A549 (cell line): ENCODE measurements around the gene PRCD. TPM values are rescaled to one million over a fixed set of nuclear protein-coding genes. Genes with fewer than 3 reads are reported as not detected.
A peak's percentile ranks its signal among the peaks of the same experiment; 100 is the strongest.

Experiments used
- ATAC-seq, 2 experiments: fragments of 200-7000 bp in 1 of 2; fragments of >200 bp in 1 of 2; cut with Nextera tagmentation in 1 of 2; cut with Tn5 transposase in 1 of 2; 3 replicates each; pipeline versions ENCODE4 v1.8.0 to v1.9.1; 2018 to 2020; ENCODE audit warnings: mild to moderate bottlenecking in 1 of 2, moderate library complexity in 1 of 2
- CTCF ChIA-PET: fragments of 300-600 bp; sonication (Branson Sonifier 250); formaldehyde crosslinking; extraction: SDS; loops from one replicate; lab custom pipeline; 2021; ENCODE audit warnings: antibody characterized with exemption, inconsistent platforms; lab: Yijun Ruan, JAX
- POLR2A ChIA-PET: fragments of 350-600 bp; formaldehyde crosslinking; extraction: SDS; loops from one replicate; lab custom pipeline; 2021; ENCODE audit warnings: antibody characterized with exemption, inconsistent platforms; lab: Yijun Ruan, JAX
- DNase-seq, 2 experiments: peaks; one replicate each; pipeline versions ENCODE4 v3.0.0 to v3.0.0-alpha.2; 2011 to 2016; ENCODE audit warnings: low read depth in 1 of 2, low spot score in 1 of 2
- FAIRE-seq: peaks from 2 replicates; lab custom pipeline; 2011; peaks lifted over from hg19 to GRCh38; lab: Jason Lieb, UNC
- H3K27ac ChIP-seq, 2 experiments: fragments of >200 bp; sonication (Bioruptor Twin); formaldehyde crosslinking; 3 replicates each; pipeline ENCODE4 v1.5.1; 2016 to 2017
- H3K4me1 ChIP-seq: fragments of >200 bp; sonication (Bioruptor Twin); formaldehyde crosslinking; 3 replicates; pipeline ENCODE4 v1.6.1; 2016
- H3K4me2 ChIP-seq: fragments of >200 bp; sonication (Bioruptor Twin); formaldehyde crosslinking; 3 replicates; pipeline ENCODE4 v1.6.1; 2016
- H3K4me3 ChIP-seq: fragments of >200 bp; sonication (Bioruptor Twin); formaldehyde crosslinking; 3 replicates; pipeline ENCODE4 v1.5.1; 2016
- H3K9me3 ChIP-seq: fragments of >200 bp; sonication (Bioruptor Twin); formaldehyde crosslinking; 3 replicates; pipeline ENCODE4 v1.6.1; 2016
- BHLHE40 ChIP-seq: IDR thresholded peaks from 2 replicates; pipeline ENCODE4 v1.6.1; 2012; ENCODE audit warnings: low read depth, low read length, inconsistent platforms
- CBX8 ChIP-seq: fragments of 200-600 bp; sonication (generic); IDR thresholded peaks from 2 replicates; pipeline ENCODE4 v1.6.1; 2016
- CEBPB ChIP-seq, 2 experiments: fragments of >200 bp in 1 of 2; sonication (Bioruptor Twin) in 1 of 2; formaldehyde crosslinking in 1 of 2; IDR thresholded peaks; 2 replicates each; pipeline ENCODE4 v1.6.1; 2012 to 2016
- CHD2 ChIP-seq: fragments of 150-350 bp; IDR thresholded peaks from 2 replicates; pipeline ENCODE4 v1.6.1; 2014; ENCODE audit warnings: low read length; ENCODE audit not compliant: partially characterized antibody
- E2F6 ChIP-seq: IDR thresholded peaks from 2 replicates; pipeline ENCODE4 v1.6.1; 2012; ENCODE audit warnings: low read depth, borderline replicate concordance
- ESRRA ChIP-seq: fragments of 150-350 bp; IDR thresholded peaks from 2 replicates; pipeline ENCODE4 v1.6.1; 2014; ENCODE audit warnings: mild to moderate bottlenecking, low read length, borderline replicate concordance
- FOSB ChIP-seq: fragments of 250-450 bp; sonication (Bioruptor Pico); IDR thresholded peaks from 2 replicates; pipeline ENCODE4 v1.5.0; 2020; ENCODE audit warnings: mild to moderate bottlenecking, moderate library complexity
- HOXB13 ChIP-seq: fragments of 250-450 bp; sonication (Bioruptor Pico); IDR thresholded peaks from 2 replicates; pipeline ENCODE4 v1.5.0; 2020; ENCODE audit warnings: low read depth, mild to moderate bottlenecking, moderate library complexity
- HOXB5 ChIP-seq: fragments of 250-450 bp; sonication (Bioruptor Pico); IDR thresholded peaks from 2 replicates; pipeline ENCODE4 v1.5.0; 2020; ENCODE audit warnings: mild to moderate bottlenecking, moderate library complexity
- JUN ChIP-seq, 2 experiments: fragments of >200 bp; sonication (Bioruptor Twin); formaldehyde crosslinking; IDR thresholded peaks; 2 replicates in 1 of 2; 3 replicates in 1 of 2; pipeline ENCODE4 v1.6.1; 2016 to 2017
- MAFK ChIP-seq: fragments of 450-650 bp; IDR thresholded peaks from 2 replicates; pipeline ENCODE4 v1.6.1; 2014; ENCODE audit not compliant: partially characterized antibody
- MAX ChIP-seq: IDR thresholded peaks from 2 replicates; pipeline ENCODE4 v1.6.1; 2012
- MAZ ChIP-seq: fragments of 150-350 bp; IDR thresholded peaks from 2 replicates; pipeline ENCODE4 v1.6.1; 2014; ENCODE audit warnings: antibody characterized with exemption, low read depth, low read length, borderline replicate concordance
- NFE2L2 ChIP-seq: fragments of 150-350 bp; conservative IDR thresholded peaks from 2 replicates; pipeline ENCODE4 v1.6.1; 2014; ENCODE audit warnings: low read length
- NR3C1 ChIP-seq: fragments of >200 bp; sonication (Bioruptor Twin); formaldehyde crosslinking; IDR thresholded peaks from 3 replicates; pipeline ENCODE4 v1.6.1; 2017
- PBX3 ChIP-seq: IDR thresholded peaks from 2 replicates; pipeline ENCODE4 v1.6.1; 2012
- RCOR1 ChIP-seq: fragments of 150-350 bp; IDR thresholded peaks from 2 replicates; pipeline ENCODE4 v1.6.1; 2014; ENCODE audit warnings: antibody characterized with exemption, low read length, low read depth
- whole genome bisulfite sequencing: methylation state at CpG from one replicate; pipeline ENCODE4 v1.1.6; 2017; ENCODE audit errors: missing lambda C conversion rate; 5-methylcytosine and 5-hydroxymethylcytosine counted together
- polyA plus RNA-seq, 4 experiments: library from polyadenylated mRNA; depleted of rRNA in 3 of 4; stranded (reverse); fragments of >200 nt; fragmentation: RNase III in 1 of 4; extraction: RNeasy Plus Mini Kit Qiagen cat#74134 plus additional on column Dnase treatment in 1 of 4; gene quantifications; 2 replicates in 3 of 4; 3 replicates in 1 of 4; pipeline ENCODE4 v1.2.3, GENCODE V29; 2011 to 2017
- TF ChIP-seq, protein P1 (sequence below): fragments of 150-350 bp; IDR thresholded peaks from 2 replicates; pipeline ENCODE4 v1.6.1; 2014; ENCODE audit warnings: low read depth, mild to moderate bottlenecking, low read length
- TF ChIP-seq, protein P2 (sequence below): fragments of >200 bp; sonication (Bioruptor Twin); formaldehyde crosslinking; IDR thresholded peaks from 3 replicates; pipeline ENCODE4 v1.6.1; 2016
- TF ChIP-seq, protein P3 (sequence below): fragments of 200-600 bp; sonication (generic); IDR thresholded peaks from 2 replicates; pipeline ENCODE4 v1.6.1; 2016; ENCODE audit warnings: antibody characterized with exemption, mild to moderate bottlenecking, moderate library complexity

PRCD gene
- polyA plus RNA-seq, 2 of the 4 experiments (the other 2 are of a cell fraction), result not detected

GRCh38 chr17:76544546-76545365, 4.9 kb downstream of the PRCD start:
- WGBS, result 71% methylated on average over 24 of the region's 24 CpGs
- TF ChIP-seq ESRRA (no peak), CEBPB (IDR thresholded peaks at IDR 0.05) (no peak), NR3C1 (no peak), CHD2 (no peak), E2F6 (no peak), MAX (no peak), FOSB (CRISPR knock-in tag) (no peak), CBX8 (no peak), HOXB13 (CRISPR knock-in tag) (no peak), HOXB5 (no peak), RCOR1 (no peak), MAZ (no peak), MAFK (no peak), NFE2L2 (no peak), PBX3 (no peak), BHLHE40 (no peak), JUN (IDR thresholded peaks at IDR 0.05) (no peak)
- TF ChIP-seq, protein P1, sequence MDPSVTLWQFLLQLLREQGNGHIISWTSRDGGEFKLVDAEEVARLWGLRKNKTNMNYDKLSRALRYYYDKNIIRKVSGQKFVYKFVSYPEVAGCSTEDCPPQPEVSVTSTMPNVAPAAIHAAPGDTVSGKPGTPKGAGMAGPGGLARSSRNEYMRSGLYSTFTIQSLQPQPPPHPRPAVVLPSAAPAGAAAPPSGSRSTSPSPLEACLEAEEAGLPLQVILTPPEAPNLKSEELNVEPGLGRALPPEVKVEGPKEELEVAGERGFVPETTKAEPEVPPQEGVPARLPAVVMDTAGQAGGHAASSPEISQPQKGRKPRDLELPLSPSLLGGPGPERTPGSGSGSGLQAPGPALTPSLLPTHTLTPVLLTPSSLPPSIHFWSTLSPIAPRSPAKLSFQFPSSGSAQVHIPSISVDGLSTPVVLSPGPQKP, result no peak
- TF ChIP-seq, protein P2, sequence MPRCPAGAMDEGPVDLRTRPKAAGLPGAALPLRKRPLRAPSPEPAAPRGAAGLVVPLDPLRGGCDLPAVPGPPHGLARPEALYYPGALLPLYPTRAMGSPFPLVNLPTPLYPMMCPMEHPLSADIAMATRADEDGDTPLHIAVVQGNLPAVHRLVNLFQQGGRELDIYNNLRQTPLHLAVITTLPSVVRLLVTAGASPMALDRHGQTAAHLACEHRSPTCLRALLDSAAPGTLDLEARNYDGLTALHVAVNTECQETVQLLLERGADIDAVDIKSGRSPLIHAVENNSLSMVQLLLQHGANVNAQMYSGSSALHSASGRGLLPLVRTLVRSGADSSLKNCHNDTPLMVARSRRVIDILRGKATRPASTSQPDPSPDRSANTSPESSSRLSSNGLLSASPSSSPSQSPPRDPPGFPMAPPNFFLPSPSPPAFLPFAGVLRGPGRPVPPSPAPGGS, result no peak
- TF ChIP-seq, protein P3, sequence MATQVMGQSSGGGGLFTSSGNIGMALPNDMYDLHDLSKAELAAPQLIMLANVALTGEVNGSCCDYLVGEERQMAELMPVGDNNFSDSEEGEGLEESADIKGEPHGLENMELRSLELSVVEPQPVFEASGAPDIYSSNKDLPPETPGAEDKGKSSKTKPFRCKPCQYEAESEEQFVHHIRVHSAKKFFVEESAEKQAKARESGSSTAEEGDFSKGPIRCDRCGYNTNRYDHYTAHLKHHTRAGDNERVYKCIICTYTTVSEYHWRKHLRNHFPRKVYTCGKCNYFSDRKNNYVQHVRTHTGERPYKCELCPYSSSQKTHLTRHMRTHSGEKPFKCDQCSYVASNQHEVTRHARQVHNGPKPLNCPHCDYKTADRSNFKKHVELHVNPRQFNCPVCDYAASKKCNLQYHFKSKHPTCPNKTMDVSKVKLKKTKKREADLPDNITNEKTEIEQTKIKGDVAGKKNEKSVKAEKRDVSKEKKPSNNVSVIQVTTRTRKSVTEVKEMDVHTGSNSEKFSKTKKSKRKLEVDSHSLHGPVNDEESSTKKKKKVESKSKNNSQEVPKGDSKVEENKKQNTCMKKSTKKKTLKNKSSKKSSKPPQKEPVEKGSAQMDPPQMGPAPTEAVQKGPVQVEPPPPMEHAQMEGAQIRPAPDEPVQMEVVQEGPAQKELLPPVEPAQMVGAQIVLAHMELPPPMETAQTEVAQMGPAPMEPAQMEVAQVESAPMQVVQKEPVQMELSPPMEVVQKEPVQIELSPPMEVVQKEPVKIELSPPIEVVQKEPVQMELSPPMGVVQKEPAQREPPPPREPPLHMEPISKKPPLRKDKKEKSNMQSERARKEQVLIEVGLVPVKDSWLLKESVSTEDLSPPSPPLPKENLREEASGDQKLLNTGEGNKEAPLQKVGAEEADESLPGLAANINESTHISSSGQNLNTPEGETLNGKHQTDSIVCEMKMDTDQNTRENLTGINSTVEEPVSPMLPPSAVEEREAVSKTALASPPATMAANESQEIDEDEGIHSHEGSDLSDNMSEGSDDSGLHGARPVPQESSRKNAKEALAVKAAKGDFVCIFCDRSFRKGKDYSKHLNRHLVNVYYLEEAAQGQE, result no peak
- Histone ChIP-seq H3K4me1 (peaks cover 26% of the 10 kb centered on the region), H3K9me3 (no peaks in the 10 kb centered on the region), H3K27ac (peak overlapping the region in 1 of 2 experiments; percentile 39; a peak in 3 of 6 replicates), H3K4me2 (no peak overlapping the region), H3K4me3 (no peak overlapping the region)
- CTCF ChIA-PET, result interaction anchor here (0.7 to 17.7 kb wide), 16 partner anchors 8 to 542 kb away, joined by 3 to 362 read pairs (median 8); partner anchors contain the start of genes CYGB and ST6GALNAC2
- ATAC-seq, result no peak
- no peak for FAIRE-seq
- POLR2A ChIA-PET, result no interaction called here
- no peak for DNase-seq
